Measurements from ENCODE around the gene PAH.

GRCh38 chr12:102812344-102812743, 104.7 kb downstream of the PAH start:
- TF ChIP-seq FOXK2 (IDR thresholded peaks at IDR 0.05) (no peak), L3MBTL2 (conservative IDR thresholded peaks at IDR 0.05) (no peak), PKNOX1 (IDR thresholded peaks at IDR 0.05) (no peak), BHLHE40 (IDR thresholded peaks at IDR 0.05; ENCODE audit: borderline replicate concordance) (no peak), SP1 (IDR thresholded peaks at IDR 0.05) (no peak)

All from HEK293T (cell line).